H1 (cell line): ENCODE measurements around the gene ITGB2. TPM values are rescaled to one million over a fixed set of nuclear protein-coding genes. Genes with fewer than 3 reads are reported as not detected.

Experiments used
- CTCF ChIA-PET: fragments of 300-600 bp; sonication (Branson Sonifier 250); formaldehyde crosslinking; loops from one replicate; lab custom pipeline; 2021; ENCODE audit not compliant: partially characterized antibody; lab: Charles Lee
- POLR2A ChIA-PET: fragments of 300-600 bp; sonication (Branson Sonifier 250); formaldehyde crosslinking; loops from one replicate; lab custom pipeline; 2021; ENCODE audit warnings: inconsistent platforms; ENCODE audit not compliant: partially characterized antibody; lab: Charles Lee
- DNase-seq, 2 experiments: peaks; one replicate each; pipeline versions ENCODE4 v3.0.0 to v3.0.0-alpha.2; 2010 to 2022; ENCODE audit warnings: low spot score in 2 of 2, low read depth in 1 of 2, mixed read lengths in 1 of 2
- FAIRE-seq: peaks from 2 replicates; lab custom pipeline; 2011; peaks lifted over from hg19 to GRCh38; lab: Jason Lieb, UNC
- H2AFZ ChIP-seq: 2 replicates; pipeline ENCODE4 v1.8.1; 2012; ENCODE audit warnings: low read length, inconsistent platforms
- H2AK5ac ChIP-seq: 2 replicates; pipeline ENCODE4 v1.6.1; 2013; ENCODE audit warnings: low read depth, low read length
- H2BK120ac ChIP-seq: replicated peaks from 2 replicates; pipeline ENCODE3; 2013; ENCODE audit warnings: low read depth, low read length, inconsistent platforms
- H2BK12ac ChIP-seq: 2 replicates; pipeline ENCODE4 v1.6.1; 2013; ENCODE audit warnings: low read depth, low read length
- H2BK15ac ChIP-seq: 2 replicates; pipeline ENCODE4 v1.6.1; 2013; ENCODE audit warnings: low read length
- H2BK20ac ChIP-seq: 2 replicates; pipeline ENCODE4 v1.6.1; 2013; ENCODE audit warnings: low read length
- H2BK5ac ChIP-seq: 2 replicates; pipeline ENCODE4 v1.6.1; 2013; ENCODE audit warnings: low read depth, low read length
- H3K14ac ChIP-seq: 2 replicates; pipeline ENCODE4 v1.6.1; 2013; ENCODE audit warnings: inconsistent platforms; ENCODE audit not compliant: insufficient read length
- H3K18ac ChIP-seq: 2 replicates; pipeline ENCODE4 v1.6.1; 2013; ENCODE audit warnings: low read length; ENCODE audit errors: extremely low read depth
- H3K23ac ChIP-seq: 2 replicates; pipeline ENCODE4 v1.6.1; 2013; ENCODE audit warnings: inconsistent platforms; ENCODE audit not compliant: insufficient read length
- H3K23me2 ChIP-seq: 2 replicates; pipeline ENCODE4 v1.6.1; 2013; ENCODE audit warnings: low read depth, low read length
- H3K27ac ChIP-seq: 2 replicates; pipeline ENCODE4 v1.6.1; 2011; ENCODE audit warnings: low read depth, low read length, inconsistent platforms
- H3K27me3 ChIP-seq, 4 experiments: replicated peaks in 1 of 4; 1 replicate in 1 of 4; 2 replicates in 3 of 4; pipeline versions ENCODE4 v1.6.1 to v1.8.1; 2011 to 2013; ENCODE audit warnings: low read length in 3 of 4, mild to moderate bottlenecking in 3 of 4, inconsistent platforms in 2 of 4, mixed read lengths in 2 of 4, moderate library complexity in 1 of 4; ENCODE audit not compliant: control insufficient read depth in 3 of 4, insufficient read depth in 3 of 4; ENCODE audit errors: extremely low read depth in 1 of 4
- H3K36me3 ChIP-seq, 4 experiments: 2 replicates each; pipeline versions ENCODE4 v1.6.1 to v1.8.1; 2011 to 2013; ENCODE audit warnings: mild to moderate bottlenecking in 4 of 4, low read length in 3 of 4, moderate library complexity in 2 of 4, control low read depth in 1 of 4, inconsistent platforms in 1 of 4; ENCODE audit not compliant: insufficient read depth in 4 of 4, control insufficient read depth in 2 of 4
- H3K4ac ChIP-seq: replicated peaks from 2 replicates; pipeline ENCODE3; 2013; ENCODE audit warnings: low read length, low read depth, mixed read lengths, inconsistent platforms; ENCODE audit not compliant: insufficient read length
- H3K4me1 ChIP-seq, 4 experiments: replicated peaks in 1 of 4; 1 replicate in 1 of 4; 2 replicates in 3 of 4; pipeline versions ENCODE4 v1.6.1 to v1.8.1; 2011 to 2013; ENCODE audit warnings: low read length in 3 of 4, inconsistent platforms in 2 of 4, mixed read lengths in 1 of 4; ENCODE audit not compliant: insufficient read depth in 4 of 4, control insufficient read depth in 3 of 4
- H3K4me2 ChIP-seq, 2 experiments: 2 replicates each; pipeline versions ENCODE4 v1.6.1 to v1.8.1; 2011 to 2013; ENCODE audit warnings: low read depth in 2 of 2, low read length in 2 of 2, control low read depth in 1 of 2, inconsistent platforms in 1 of 2, mild to moderate bottlenecking in 1 of 2; ENCODE audit not compliant: insufficient read depth in 1 of 2
- H3K4me3 ChIP-seq, 4 experiments: fragments of 200-600, 300-600 bp in 1 of 4; sonication (generic), shearing (Covaris generic), sonication (Bioruptor Twin) in 1 of 4; 2 replicates each; pipeline versions ENCODE4 v1.5.1 to v1.8.1; 2011 to 2016; ENCODE audit warnings: low read length in 4 of 4, low read depth in 3 of 4, control low read depth in 2 of 4, inconsistent platforms in 2 of 4, mild to moderate bottlenecking in 2 of 4, mixed read lengths in 1 of 4, moderate library complexity in 1 of 4; ENCODE audit not compliant: insufficient read depth in 2 of 4; ENCODE audit errors: extremely low read depth in 1 of 4
- H3K56ac ChIP-seq: replicated peaks from 2 replicates; pipeline ENCODE3; 2013; ENCODE audit warnings: low read depth, mild to moderate bottlenecking, mixed read lengths, low read length, inconsistent platforms; ENCODE audit not compliant: insufficient read length
- H3K79me1 ChIP-seq: 2 replicates; pipeline ENCODE4 v1.6.1; 2013; ENCODE audit warnings: low read depth, low read length, control low read depth
- H3K79me2 ChIP-seq, 2 experiments: 2 replicates each; pipeline versions ENCODE4 v1.6.1 to v1.8.1; 2012 to 2013; ENCODE audit warnings: low read length in 2 of 2, mild to moderate bottlenecking in 2 of 2, inconsistent platforms in 1 of 2; ENCODE audit not compliant: insufficient read depth in 2 of 2, control insufficient read depth in 1 of 2
- H3K9ac ChIP-seq, 4 experiments: replicated peaks in 1 of 4; 1 replicate in 1 of 4; 2 replicates in 3 of 4; pipeline versions ENCODE4 v1.6.1 to v1.8.1; 2011 to 2013; ENCODE audit warnings: low read depth in 3 of 4, low read length in 3 of 4, control low read depth in 2 of 4, mild to moderate bottlenecking in 2 of 4, moderate library complexity in 2 of 4, inconsistent platforms in 1 of 4; ENCODE audit errors: extremely low read depth in 1 of 4
- H3K9me3 ChIP-seq, 2 experiments: 2 replicates each; pipeline versions ENCODE4 v1.6.1 to v1.8.1; 2012 to 2013; ENCODE audit warnings: mild to moderate bottlenecking in 2 of 2, moderate library complexity in 2 of 2, control low read depth in 1 of 2, inconsistent platforms in 1 of 2, low read depth in 1 of 2, low read length in 1 of 2, mixed read lengths in 1 of 2; ENCODE audit not compliant: insufficient read depth in 2 of 2
- H4K20me1 ChIP-seq, 2 experiments: replicated peaks in 1 of 2; 2 replicates each; pipeline versions ENCODE3 to v1.8.1; 2011 to 2013; ENCODE audit warnings: inconsistent platforms in 2 of 2, low read length in 2 of 2, mild to moderate bottlenecking in 1 of 2; ENCODE audit not compliant: insufficient read depth in 2 of 2, control insufficient read depth in 1 of 2
- H4K5ac ChIP-seq: 2 replicates; pipeline ENCODE4 v1.6.1; 2013; ENCODE audit warnings: low read length, low read depth, mixed read lengths, inconsistent platforms; ENCODE audit not compliant: insufficient read length
- H4K8ac ChIP-seq: 2 replicates; pipeline ENCODE4 v1.8.0; 2013; ENCODE audit warnings: mild to moderate bottlenecking, moderate library complexity, low read length, inconsistent platforms; ENCODE audit not compliant: insufficient read depth; ENCODE audit errors: extremely low read depth
- H4K91ac ChIP-seq: replicated peaks from 2 replicates; pipeline ENCODE3; 2013; ENCODE audit warnings: low read length, mixed read lengths, inconsistent platforms; ENCODE audit not compliant: insufficient read length
- ATF3 ChIP-seq: IDR thresholded peaks from 2 replicates; pipeline ENCODE4 v1.6.1; 2011; ENCODE audit warnings: low read depth, mild to moderate bottlenecking, low read length; ENCODE audit not compliant: insufficient read depth
- BCL11A ChIP-seq, 2 experiments: IDR thresholded peaks; one replicate each; pipeline ENCODE4 v1.6.1; 2011; ENCODE audit warnings: low read depth in 2 of 2, low read length in 2 of 2, mild to moderate bottlenecking in 2 of 2
- NANOG ChIP-seq: IDR thresholded peaks from 2 replicates; pipeline ENCODE4 v1.6.1; 2011; ENCODE audit warnings: low read length, low read depth, mild to moderate bottlenecking, inconsistent platforms; ENCODE audit not compliant: insufficient read depth, poor library complexity, severe bottlenecking
- RAD21 ChIP-seq, 2 experiments: IDR thresholded peaks in 1 of 2; conservative IDR thresholded peaks in 1 of 2; 2 replicates each; pipeline ENCODE4 v1.6.1; 2011; ENCODE audit warnings: low read depth in 2 of 2, low read length in 2 of 2, improper control_type of control experiment in 1 of 2, inconsistent platforms in 1 of 2, mild to moderate bottlenecking in 1 of 2, moderate library complexity in 1 of 2
- RNF2 ChIP-seq: fragments of 200-900, 300-1000 bp; sonication (generic); IDR thresholded peaks from 2 replicates; pipeline ENCODE4 v1.7.1; 2016; ENCODE audit warnings: borderline replicate concordance, low read depth, mild to moderate bottlenecking, antibody characterized with exemption, low read length; ENCODE audit not compliant: poor library complexity, severe bottlenecking; ENCODE audit errors: missing control alignments
- RXRA ChIP-seq: IDR thresholded peaks from 2 replicates; pipeline ENCODE4 v1.6.1; 2011; ENCODE audit warnings: low read depth, mild to moderate bottlenecking, low read length, moderate library complexity; ENCODE audit not compliant: insufficient read depth
- TBP ChIP-seq: IDR thresholded peaks from 2 replicates; pipeline ENCODE4 v1.6.1; 2011; ENCODE audit warnings: low read depth, low read length, improper control_type of control experiment
- YY1 ChIP-seq: IDR thresholded peaks from 2 replicates; pipeline ENCODE4 v1.6.1; 2011; ENCODE audit warnings: low read depth, mild to moderate bottlenecking, low read length
- WGBS, 2 experiments: shearing (Covaris generic) in 1 of 2; methylation state at CpG; one replicate each; pipeline versions ENCODE4 v1.1.6 to v1.1.7; 2013 to 2015; ENCODE audit warnings: low lambda C conversion rate in 2 of 2, mixed read lengths in 2 of 2, inconsistent platforms in 1 of 2, low coverage in 1 of 2, missing lambda C conversion rate in 1 of 2; ENCODE audit not compliant: insufficient replicate concordance in 2 of 2, insufficient coverage in 1 of 2, insufficient read length in 1 of 2; ENCODE audit errors: extremely low coverage in 1 of 2, missing lambda C conversion rate in 1 of 2; 5-methylcytosine and 5-hydroxymethylcytosine counted together
- polyA plus RNA-seq, 7 experiments: library from polyadenylated mRNA; depleted of rRNA in 3 of 7; stranded (reverse) in 5 of 7; unstranded in 2 of 7; fragments of >200 nt in 5 of 7; fragments of 200-250 nt in 2 of 7; gene quantifications; 1 replicate in 5 of 7; 2 replicates in 1 of 7; 4 replicates in 1 of 7; pipeline versions ENCODE4 v1.2.1 to v1.2.3, GENCODE V29; 2011 to 2013; ENCODE audit warnings: missing spikeins in 2 of 7, mixed read lengths in 2 of 7
- total RNA-seq: library from RNA; stranded (reverse); fragmentation: NEBNext Ultra II Directional; extraction: Animal tissue kit (Norgen Biotek cat#: 25700); gene quantifications from 2 replicates; pipeline ENCODE4 v1.2.1, GENCODE V29; 2021

ITGB2 gene
- total and polyA plus RNA-seq, 2 of the 8 experiments (the other 6 are each of a cell fraction or from before 2014, with no cell fraction given), result 0.24 to 0.63 TPM

- Histone ChIP-seq H3K9me3 (no peaks in the 10 kb centered on the region), H3K27me3 (no peaks in the 10 kb centered on the region), H2BK120ac (no peak overlapping the region), H3K18ac (no peak overlapping the region), H4K91ac (no peak overlapping the region), H3K4ac (no peak overlapping the region), H3K79me2 (peaks cover 0 to 23% of the 10 kb centered on the region in 2 experiments; a peak in 2 of 4 replicates), H3K23ac (no peak overlapping the region), H3K4me3 (no peak overlapping the region), H2AFZ (no peak overlapping the region), H3K36me3 (peaks cover 7 to 48% (median 36%) of the 10 kb centered on the region in 4 experiments; a peak in 7 of 8 replicates), H3K56ac (no peak overlapping the region), H3K23me2 (no peaks in the 10 kb centered on the region), H4K5ac (no peak overlapping the region), H3K9ac (no peak overlapping the region), H3K27ac (no peak overlapping the region), H2BK20ac (no peak overlapping the region), H4K20me1 (peaks cover 4 to 29% of the 10 kb centered on the region in 2 experiments), H3K4me1 (no peaks in the 10 kb centered on the region; a peak in 1 of 7 replicates), H2BK15ac (no peak overlapping the region), H3K79me1 (peaks cover 6% of the 10 kb centered on the region; the same call in 1 of the 2 replicates), H2BK5ac (no peak overlapping the region), H3K14ac (no peak overlapping the region), H4K8ac (no peak overlapping the region), H2AK5ac (no peak overlapping the region), H3K4me2 (no peak overlapping the region), H2BK12ac (no peak overlapping the region)
- FAIRE-seq, result no peak
- 92% methylated on average over 15 of the region's 17 CpGs; no CpG with 5 or more reads in 1 of the 2 experiments for WGBS, 2 experiments
- POLR2A ChIA-PET, result no interaction called here
- CTCF ChIA-PET, result interaction anchor here (0.9 kb wide), 1 partner anchor 62 kb away, joined by 3 read pairs; no protein-coding TSS in a partner anchor
- TF ChIP-seq TBP, result no peak
- no peak for TF ChIP-seq YY1
- TF ChIP-seq BCL11A (IDR thresholded peaks at IDR 0.05; ENCODE audit: low read depth in 2 of 2, low read length in 2 of 2), result no peak
- no peak for TF ChIP-seq RNF2
- no peak for TF ChIP-seq RAD21 (IDR thresholded peaks at IDR 0.05 in 1 of 2, conservative IDR thresholded peaks at IDR 0.05 in 1 of 2; ENCODE audit: low read depth in 2 of 2, low read length in 2 of 2)
- TF ChIP-seq RXRA, result no peak
- TF ChIP-seq ATF3, result no peak
- TF ChIP-seq NANOG, result no peak
- DNase-seq, result no peak
Observed at GRCh38 chr21:44856131-44856530, 64.6 kb downstream of the ITGB2 start.
